Peyer's patch (tissue), 4 donors: ENCODE results near the gene ELF2. TPM values are rescaled to one million over a fixed set of nuclear protein-coding genes. Genes with fewer than 3 reads are reported as not detected.
"Not testable (repeated sequence)": the region's sequence is repeated elsewhere in the genome, so short reads cannot be mapped to it uniquely, and the experiment has no call there.

Experiments used
- DNase-seq, 3 donors: peaks; one replicate each; pipeline ENCODE4 v3.0.0-alpha.2; 2017 to 2019
- H3K27ac ChIP-seq, 4 donors: fragments of 200-600 bp; sonication (generic); one replicate each; pipeline ENCODE4 v1.5.1; 2016 to 2019
- H3K27me3 ChIP-seq, 2 donors: fragments of 200-600 bp; sonication (generic); one replicate each; pipeline ENCODE4 v1.5.1; 2019
- H3K36me3 ChIP-seq, 3 donors: fragments of 200-600 bp; sonication (generic); one replicate each; pipeline ENCODE4 v1.5.1; 2016 to 2019
- H3K4me1 ChIP-seq, 4 donors: fragments of 200-600 bp; sonication (generic); one replicate each; pipeline ENCODE4 v1.5.1; 2016 to 2019
- H3K4me3 ChIP-seq, 4 donors: fragments of 200-600 bp; sonication (generic); 1 replicate in 3 of 4; 2 replicates in 1 of 4; pipeline ENCODE4 v1.5.1; 2016 to 2019; ENCODE audit warnings: mild to moderate bottlenecking in 1 of 4
- H3K9me3 ChIP-seq, 4 donors: fragments of 200-600 bp; sonication (generic); one replicate each; pipeline ENCODE4 v1.5.1; 2016 to 2019; ENCODE audit warnings: mild to moderate bottlenecking in 1 of 4
- POLR2A ChIP-seq, 2 donors: fragments of 450-650 bp; IDR thresholded peaks; one replicate each; pipeline ENCODE4 v1.5.1; 2017; ENCODE audit warnings: antibody characterized with exemption in 2 of 2, mild to moderate bottlenecking in 2 of 2, moderate library complexity in 2 of 2
- total RNA-seq, 4 donors: library from RNA; depleted of rRNA; stranded (reverse); fragments of >200 nt; gene quantifications; one replicate each; pipeline ENCODE4 v1.1.0, GENCODE V29; 2016
- TF ChIP-seq, protein P1 (sequence below), 6 experiments: fragments of 450-650 bp in 4 of 6; fragments of 200-600 bp in 2 of 6; sonication (generic) in 1 of 6; IDR thresholded peaks; one replicate each; pipeline ENCODE4 v1.5.1; 2017 to 2019; ENCODE audit warnings: antibody characterized with exemption in 6 of 6, mild to moderate bottlenecking in 3 of 6, moderate library complexity in 1 of 6

The ELF2 gene
- total RNA-seq, 4 donors from 2014 or later, result 47.1 to 75.1 (median 54.4) TPM

DNA sequence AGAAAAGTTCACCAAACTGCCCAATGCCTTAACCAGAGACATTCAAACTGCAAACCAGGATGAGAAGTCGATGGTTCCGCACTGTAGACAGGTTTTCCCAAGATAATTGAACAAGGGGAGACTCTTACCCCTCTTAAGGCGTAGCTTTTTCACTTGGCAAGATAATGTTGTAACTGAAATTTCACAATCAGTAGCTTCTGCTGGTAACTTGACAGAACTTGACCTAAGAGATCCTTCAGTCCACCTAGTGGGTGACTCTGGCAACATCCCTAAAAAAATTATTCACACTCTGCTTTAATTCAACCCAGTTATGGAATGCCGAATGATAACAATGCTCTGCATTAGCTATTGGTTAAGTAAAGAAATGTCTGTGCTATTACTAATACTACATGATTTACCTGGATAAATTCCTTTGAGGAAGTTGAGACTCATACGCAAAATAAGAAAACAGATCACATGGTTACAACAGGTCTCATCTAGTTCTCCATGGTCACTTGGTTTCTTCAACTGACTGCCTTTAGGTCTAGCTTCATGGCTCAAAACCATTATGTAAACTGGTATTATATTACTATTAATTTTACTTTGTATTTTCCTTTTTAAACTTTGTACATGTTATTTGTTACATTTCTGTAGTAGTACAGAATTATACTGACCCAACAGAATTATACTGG is 9.1 kb downstream of the ELF2 start:
- no peak for TF ChIP-seq POLR2A (IDR thresholded peaks at IDR 0.05)
- TF ChIP-seq, protein P1, sequence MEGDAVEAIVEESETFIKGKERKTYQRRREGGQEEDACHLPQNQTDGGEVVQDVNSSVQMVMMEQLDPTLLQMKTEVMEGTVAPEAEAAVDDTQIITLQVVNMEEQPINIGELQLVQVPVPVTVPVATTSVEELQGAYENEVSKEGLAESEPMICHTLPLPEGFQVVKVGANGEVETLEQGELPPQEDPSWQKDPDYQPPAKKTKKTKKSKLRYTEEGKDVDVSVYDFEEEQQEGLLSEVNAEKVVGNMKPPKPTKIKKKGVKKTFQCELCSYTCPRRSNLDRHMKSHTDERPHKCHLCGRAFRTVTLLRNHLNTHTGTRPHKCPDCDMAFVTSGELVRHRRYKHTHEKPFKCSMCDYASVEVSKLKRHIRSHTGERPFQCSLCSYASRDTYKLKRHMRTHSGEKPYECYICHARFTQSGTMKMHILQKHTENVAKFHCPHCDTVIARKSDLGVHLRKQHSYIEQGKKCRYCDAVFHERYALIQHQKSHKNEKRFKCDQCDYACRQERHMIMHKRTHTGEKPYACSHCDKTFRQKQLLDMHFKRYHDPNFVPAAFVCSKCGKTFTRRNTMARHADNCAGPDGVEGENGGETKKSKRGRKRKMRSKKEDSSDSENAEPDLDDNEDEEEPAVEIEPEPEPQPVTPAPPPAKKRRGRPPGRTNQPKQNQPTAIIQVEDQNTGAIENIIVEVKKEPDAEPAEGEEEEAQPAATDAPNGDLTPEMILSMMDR (IDR thresholded peaks at IDR 0.05), result peak in 5 of 6 experiments; percentile 9 to 59 (median 50)
- H3K27ac ChIP-seq, result no peak overlapping the region
- no peaks in the 10 kb centered on the region for H3K36me3 ChIP-seq
- H3K4me3 ChIP-seq, result no peak overlapping the region
- no peaks in the 10 kb centered on the region for H3K9me3 ChIP-seq
- peaks cover 0 to 7% (median 0%) of the 10 kb centered on the region in 4 donors for H3K4me1 ChIP-seq
- no peaks in the 10 kb centered on the region for H3K27me3 ChIP-seq
- no peak for DNase-seq

DNA sequence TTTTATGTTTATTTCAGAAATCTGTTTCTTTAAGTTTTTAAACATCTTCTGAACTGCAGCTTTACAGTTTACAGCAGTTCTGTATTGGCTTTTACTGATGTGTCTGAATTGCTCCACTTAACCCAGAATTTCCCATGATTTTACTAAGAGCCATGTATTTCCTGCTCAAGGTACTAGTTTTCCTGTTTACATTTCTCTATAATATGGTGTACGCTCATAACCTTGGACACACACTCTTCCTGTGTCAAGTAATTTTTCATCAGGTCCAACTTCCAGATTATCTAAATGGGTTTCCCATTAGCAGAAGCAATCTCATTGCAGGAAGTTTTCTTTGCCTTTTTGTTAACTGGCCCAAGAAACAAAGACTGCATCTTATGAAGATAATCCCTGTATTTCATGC is 12.3 kb downstream of the ELF2 start:
- H3K27ac ChIP-seq, result no peak overlapping the region
- no peaks in the 10 kb centered on the region for H3K36me3 ChIP-seq
- no peak for DNase-seq
- no peaks in the 10 kb centered on the region for H3K27me3 ChIP-seq
- TF ChIP-seq, protein P1 (IDR thresholded peaks at IDR 0.05), result no peak
- no peak for TF ChIP-seq POLR2A (IDR thresholded peaks at IDR 0.05)
- H3K4me3 ChIP-seq, result no peak overlapping the region
- H3K4me1 ChIP-seq, result no peaks in the 10 kb centered on the region
- H3K9me3 ChIP-seq, result no peaks in the 10 kb centered on the region

DNA sequence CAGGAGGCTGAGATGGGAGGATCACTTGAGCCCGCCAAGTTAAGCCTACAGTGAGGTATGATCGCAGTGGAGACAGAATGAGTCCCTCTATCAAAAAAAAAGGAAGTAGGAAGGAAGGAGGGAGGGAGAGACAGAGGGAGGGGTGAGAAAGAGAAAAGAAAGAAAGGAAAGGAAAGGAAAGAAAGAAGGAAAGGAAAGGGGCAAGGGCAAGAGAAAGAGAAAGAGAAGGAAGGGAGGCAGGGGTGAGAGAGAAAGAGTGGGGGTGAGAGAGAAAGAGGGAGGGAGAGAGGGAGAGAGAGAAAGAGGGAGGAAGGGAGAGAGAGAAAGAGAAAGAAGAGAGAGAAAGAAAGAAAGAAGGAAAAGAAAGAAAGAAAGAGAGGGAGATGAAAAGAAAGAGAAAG is 13.2 kb downstream of the ELF2 start:
- TF ChIP-seq, protein P1 (IDR thresholded peaks at IDR 0.05), result no peak
- TF ChIP-seq POLR2A (IDR thresholded peaks at IDR 0.05), result no peak
- Histone ChIP-seq H3K4me1 (no peaks in the 10 kb centered on the region), H3K27me3 (no peaks in the 10 kb centered on the region), H3K36me3 (no peaks in the 10 kb centered on the region), H3K27ac (no peak overlapping the region), H3K4me3 (no peak overlapping the region), H3K9me3 (no peaks in the 10 kb centered on the region)
- DNase-seq, result no peak

DNA sequence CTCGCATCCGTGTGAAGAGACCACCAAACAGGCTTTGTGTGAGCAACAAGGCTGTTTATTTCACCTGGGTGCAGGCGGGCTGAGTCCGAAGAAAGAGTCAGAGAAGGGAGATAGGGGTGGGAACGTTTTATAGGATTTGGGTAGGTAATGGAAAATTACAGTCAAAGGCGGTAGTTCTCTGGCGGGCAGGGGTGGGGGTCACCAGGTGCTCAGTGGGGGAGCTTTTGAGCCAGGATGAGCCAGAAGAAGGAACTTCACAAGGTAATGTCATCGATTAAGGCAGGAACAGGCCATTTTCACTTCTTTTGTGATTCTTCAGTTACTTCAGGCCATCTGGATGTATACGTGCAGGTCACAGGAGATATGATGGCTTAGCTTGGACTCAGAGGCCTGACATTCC is 19.0 kb downstream of the ELF2 start:
- not testable (repeated sequence) for H3K4me1 ChIP-seq, H3K36me3 ChIP-seq, H3K27ac ChIP-seq, H3K9me3 ChIP-seq, DNase-seq, H3K4me3 ChIP-seq, H3K27me3 ChIP-seq

DNA sequence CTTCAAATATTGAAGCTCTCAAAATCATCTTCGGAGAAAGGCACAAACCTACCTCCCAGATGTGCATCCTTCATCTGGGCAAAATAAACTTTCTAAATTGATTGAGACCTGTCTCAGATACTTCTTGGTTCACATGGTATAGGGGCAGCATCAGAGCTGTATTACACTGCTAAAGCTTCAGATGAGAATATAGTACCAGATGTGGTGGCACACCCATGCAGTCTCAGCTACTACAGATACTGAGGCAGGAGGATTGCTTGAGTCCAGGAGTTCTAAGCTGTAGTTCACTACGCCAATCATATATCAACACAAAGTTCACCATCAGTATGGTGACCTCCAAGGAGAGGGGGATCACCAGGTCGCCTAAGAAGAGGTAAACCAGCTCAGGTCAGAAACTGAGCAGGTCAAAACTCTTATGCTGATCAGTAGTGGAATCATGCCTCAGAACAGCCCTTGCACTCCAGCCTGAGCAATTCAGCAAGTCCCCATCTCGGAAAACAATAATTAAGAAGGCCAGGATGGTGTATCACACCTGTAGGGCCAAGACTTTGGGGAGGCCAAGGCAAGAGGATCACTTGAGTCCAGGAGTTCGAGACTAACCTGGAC is 22.0 kb downstream of the ELF2 start:
- H3K9me3 ChIP-seq, result no peaks in the 10 kb centered on the region
- H3K27me3 ChIP-seq, result no peaks in the 10 kb centered on the region
- DNase-seq, result no peak
- TF ChIP-seq POLR2A (IDR thresholded peaks at IDR 0.05), result no peak
- TF ChIP-seq, protein P1 (IDR thresholded peaks at IDR 0.05), result no peak
- no peak overlapping the region for H3K4me3 ChIP-seq
- no peaks in the 10 kb centered on the region for H3K36me3 ChIP-seq
- no peak overlapping the region for H3K27ac ChIP-seq
- H3K4me1 ChIP-seq, result no peaks in the 10 kb centered on the region

GRCh38 chr4:139154538-139154937 is 22.5 kb downstream of the ELF2 start:
- Histone ChIP-seq H3K4me1 (no peaks in the 10 kb centered on the region), H3K4me3 (no peak overlapping the region)
- no peak for DNase-seq

More at GRCh38 chr4:139154538-139154937, 22.5 kb downstream of the ELF2 start:
- no peak overlapping the region for H3K27ac ChIP-seq
- no peaks in the 10 kb centered on the region for H3K36me3 ChIP-seq
- no peaks in the 10 kb centered on the region for H3K27me3 ChIP-seq
- TF ChIP-seq, protein P1 (IDR thresholded peaks at IDR 0.05), result no peak
- TF ChIP-seq POLR2A (IDR thresholded peaks at IDR 0.05), result no peak
- H3K9me3 ChIP-seq, result no peaks in the 10 kb centered on the region
